Renal cortical epithelial cell (primary cell): ENCODE data around the gene DAB2IP. TPM values are rescaled to one million over a fixed set of nuclear protein-coding genes. Genes with fewer than 3 reads are reported as not detected.

Experiments
- total RNA-seq: library from RNA; depleted of rRNA; stranded (reverse); fragments of >200 nt; gene quantifications from 2 replicates; pipeline ENCODE4 v1.2.3, GENCODE V29; 2014

Gene DAB2IP
- total RNA-seq, 1 donor from 2014 or later = 37.5 TPM

Other genes starting within 250 kb of the DAB2IP start
- gene GGTA1, start 151.8 kb upstream of the DAB2IP start, total RNA-seq = not detected in 2 replicates